CD4-positive, CD25-positive, alpha-beta regulatory T cell (primary cell): ENCODE measurements around the gene CHERP. TPM values are rescaled to one million over a fixed set of nuclear protein-coding genes. Genes with fewer than 3 reads are reported as not detected.
"Not testable (repeated sequence)": the region's sequence is repeated elsewhere in the genome, so short reads cannot be mapped to it uniquely, and the experiment has no call there.

ENCODE experiments used
- ATAC-seq, 2 donors: fragments of 150-1000 bp; cut with Tn5 transposase; one replicate each; pipeline ENCODE4 v1.10.0; 2021; ENCODE audit warnings: low read depth in 2 of 2, moderate number of reproducible peaks in 2 of 2, moderate library complexity in 1 of 2
- DNase-seq, 3 donors: peaks; one replicate each; pipeline versions ENCODE4 v3.0.0 to v3.0.0-alpha.2; 2012 to 2022; ENCODE audit warnings: mixed read lengths in 1 of 3
- H3K27ac ChIP-seq: one replicate; pipeline ENCODE4 v1.7.0; 2013; ENCODE audit warnings: mild to moderate bottlenecking, low read length; ENCODE audit not compliant: insufficient read depth, poor library complexity, severe bottlenecking
- H3K27me3 ChIP-seq: one replicate; pipeline ENCODE4 v1.7.0; 2013; ENCODE audit warnings: low read length; ENCODE audit not compliant: control insufficient read depth, insufficient read depth
- H3K36me3 ChIP-seq: one replicate; pipeline ENCODE4 v1.7.0; 2013; ENCODE audit warnings: mild to moderate bottlenecking, low read length, moderate library complexity; ENCODE audit not compliant: control insufficient read depth, insufficient read depth
- H3K4me1 ChIP-seq: 2 replicates; pipeline ENCODE4 v1.7.0; 2013; ENCODE audit warnings: mild to moderate bottlenecking, low read length; ENCODE audit not compliant: insufficient read depth, control insufficient read depth, poor library complexity, severe bottlenecking
- H3K4me3 ChIP-seq: one replicate; pipeline ENCODE4 v1.7.0; 2013; ENCODE audit warnings: low read depth, mild to moderate bottlenecking, low read length, moderate library complexity
- H3K9me3 ChIP-seq, 2 experiments: 1 replicate in 1 of 2; 2 replicates in 1 of 2; pipeline ENCODE4 v1.7.0; 2013; ENCODE audit warnings: low read length in 2 of 2, mild to moderate bottlenecking in 1 of 2, moderate library complexity in 1 of 2; ENCODE audit not compliant: control insufficient read depth in 2 of 2
- H3K27ac Mint-ChIP-seq, 3 donors: one replicate each; pipeline ENCODE4 v1.8.0; 2020 to 2022; ENCODE audit warnings: mild to moderate bottlenecking in 3 of 3, mixed read lengths in 3 of 3, moderate library complexity in 2 of 3
- H3K27me3 Mint-ChIP-seq: one replicate; pipeline ENCODE4 v1.8.0; 2022; ENCODE audit warnings: mild to moderate bottlenecking, mixed read lengths
- H3K36me3 Mint-ChIP-seq: one replicate; pipeline ENCODE4 v1.8.0; 2020; ENCODE audit warnings: mixed read lengths
- H3K4me1 Mint-ChIP-seq, 4 donors: one replicate each; pipeline ENCODE4 v1.8.0; 2020 to 2022; ENCODE audit warnings: mixed read lengths in 4 of 4, mild to moderate bottlenecking in 1 of 4
- H3K4me3 Mint-ChIP-seq, 4 donors: one replicate each; pipeline ENCODE4 v1.8.0; 2020 to 2022; ENCODE audit warnings: mild to moderate bottlenecking in 4 of 4, mixed read lengths in 4 of 4, moderate library complexity in 3 of 4
- H3K9me3 Mint-ChIP-seq, 7 donors: one replicate each; pipeline ENCODE4 v1.8.0; 2020 to 2022; ENCODE audit warnings: mixed read lengths in 7 of 7, mild to moderate bottlenecking in 3 of 7, moderate library complexity in 2 of 7
- polyA plus RNA-seq, 4 donors: library from polyadenylated mRNA; unstranded; fragments of 300-500 nt; fragmentation: Illumina TruSeq; gene quantifications; one replicate each; pipeline ENCODE4 v1.2.3, GENCODE V29; 2021
- total RNA-seq: library from RNA; stranded (reverse); gene quantifications from one replicate; pipeline ENCODE4 v1.2.3, GENCODE V29; 2022

CHERP gene
- total and polyA plus RNA-seq, 5 donors from 2014 or later = 4.8 to 57.2 (median 9.6) TPM

GRCh38 chr19:16518483-16519229 is 23.6 kb downstream of the CHERP start:
- Mint-ChIP-seq H3K4me1 (no peaks in the 10 kb centered on the region), H3K27ac (no peak overlapping the region), H3K36me3 (peaks cover 11% of the 10 kb centered on the region), H3K27me3 (no peaks in the 10 kb centered on the region), H3K4me3 (no peak overlapping the region), H3K9me3 (no peaks in the 10 kb centered on the region)
- DNase-seq (no peak), ATAC-seq (no peak)
- H3K4me1 ChIP-seq = no peaks in the 10 kb centered on the region
- H3K4me3 ChIP-seq = no peak overlapping the region
- H3K27me3 ChIP-seq = no peaks in the 10 kb centered on the region
- no peak overlapping the region for H3K27ac ChIP-seq
- no peaks in the 10 kb centered on the region for H3K9me3 ChIP-seq
- peaks cover 56% of the 10 kb centered on the region for H3K36me3 ChIP-seq

- Mint-ChIP-seq H3K36me3 (peaks cover 11% of the 10 kb centered on the region), H3K27me3 (no peaks in the 10 kb centered on the region), H3K27ac (no peak overlapping the region), H3K4me1 (no peaks in the 10 kb centered on the region), H3K4me3 (no peak overlapping the region), H3K9me3 (no peaks in the 10 kb centered on the region)
- Histone ChIP-seq H3K27me3 (no peaks in the 10 kb centered on the region), H3K4me3 (no peak overlapping the region), H3K9me3 (no peaks in the 10 kb centered on the region), H3K36me3 (peaks cover 50% of the 10 kb centered on the region), H3K4me1 (no peaks in the 10 kb centered on the region), H3K27ac (no peak overlapping the region)
- ATAC-seq (no peak), DNase-seq (no peak)
Measured at GRCh38 chr19:16518061-16518460, 24.2 kb downstream of the CHERP start.

- ATAC-seq (peak in 1 of 2 donors; percentile 23), DNase-seq (no peak)
- H3K4me1 Mint-ChIP-seq = no peaks in the 10 kb centered on the region
- peaks cover 15% of the 10 kb centered on the region for H3K36me3 Mint-ChIP-seq
- no peak overlapping the region for H3K27ac Mint-ChIP-seq
- Histone ChIP-seq H3K27me3 (no peaks in the 10 kb centered on the region), H3K9me3 (no peaks in the 10 kb centered on the region), H3K36me3 (peaks cover 46% of the 10 kb centered on the region), H3K4me3 (no peak overlapping the region), H3K4me1 (no peaks in the 10 kb centered on the region), H3K27ac (no peak overlapping the region)
- H3K27me3 Mint-ChIP-seq = no peaks in the 10 kb centered on the region
- H3K9me3 Mint-ChIP-seq = no peaks in the 10 kb centered on the region
- no peak overlapping the region for H3K4me3 Mint-ChIP-seq
Measured at GRCh38 chr19:16516923-16517610, 25.2 kb downstream of the CHERP start.

- H3K4me1 Mint-ChIP-seq = no peaks in the 10 kb centered on the region
- Histone ChIP-seq H3K27me3 (no peaks in the 10 kb centered on the region), H3K4me3 (no peak overlapping the region), H3K36me3 (peaks cover 43% of the 10 kb centered on the region), H3K9me3 (no peaks in the 10 kb centered on the region), H3K27ac (no peak overlapping the region), H3K4me1 (no peaks in the 10 kb centered on the region)
- no peak overlapping the region for H3K4me3 Mint-ChIP-seq
- no peaks in the 10 kb centered on the region for H3K9me3 Mint-ChIP-seq
- DNase-seq (no peak), ATAC-seq (no peak)
- peaks cover 17% of the 10 kb centered on the region for H3K36me3 Mint-ChIP-seq
- no peak overlapping the region for H3K27ac Mint-ChIP-seq
- no peaks in the 10 kb centered on the region for H3K27me3 Mint-ChIP-seq
Measured at GRCh38 chr19:16516381-16516780, 25.9 kb downstream of the CHERP start.

- Histone ChIP-seq H3K9me3 (no peaks in the 10 kb centered on the region), H3K4me1 (no peaks in the 10 kb centered on the region), H3K27ac (no peak overlapping the region), H3K27me3 (no peaks in the 10 kb centered on the region), H3K36me3 (peaks cover 25% of the 10 kb centered on the region), H3K4me3 (no peak overlapping the region)
- Mint-ChIP-seq H3K4me3 (no peak overlapping the region), H3K9me3 (no peaks in the 10 kb centered on the region), H3K27ac (no peak overlapping the region), H3K4me1 (no peaks in the 10 kb centered on the region), H3K36me3 (peaks cover 16% of the 10 kb centered on the region), H3K27me3 (no peaks in the 10 kb centered on the region)
- ATAC-seq (no peak), DNase-seq (no peak)
Measured at GRCh38 chr19:16514383-16515019, 27.7 kb downstream of the CHERP start.

GRCh38 chr19:16512611-16513010 is 29.6 kb downstream of the CHERP start:
- not testable (repeated sequence) for H3K4me3 Mint-ChIP-seq

GRCh38 chr19:16509141-16510061 is 32.8 kb downstream of the CHERP start:
- no peak overlapping the region for H3K4me3 ChIP-seq
- DNase-seq = no peak
- H3K9me3 Mint-ChIP-seq = no peaks in the 10 kb centered on the region

More at GRCh38 chr19:16512611-16513010, 29.6 kb downstream of the CHERP start:
- not testable (repeated sequence) for H3K27ac Mint-ChIP-seq, ATAC-seq, H3K27ac ChIP-seq, H3K36me3 Mint-ChIP-seq, DNase-seq, H3K9me3 ChIP-seq, H3K36me3 ChIP-seq, H3K4me1 ChIP-seq, H3K27me3 ChIP-seq, H3K4me3 ChIP-seq, H3K9me3 Mint-ChIP-seq, H3K4me1 Mint-ChIP-seq, H3K27me3 Mint-ChIP-seq

More at GRCh38 chr19:16509141-16510061, 32.8 kb downstream of the CHERP start:
- H3K27me3 Mint-ChIP-seq = no peaks in the 10 kb centered on the region
- no peak overlapping the region for H3K4me3 Mint-ChIP-seq
- peaks cover 10% of the 10 kb centered on the region for H3K36me3 Mint-ChIP-seq
- no peaks in the 10 kb centered on the region for H3K4me1 Mint-ChIP-seq
- Histone ChIP-seq H3K4me1 (no peaks in the 10 kb centered on the region), H3K36me3 (peaks cover 3% of the 10 kb centered on the region), H3K27me3 (no peaks in the 10 kb centered on the region), H3K9me3 (no peaks in the 10 kb centered on the region), H3K27ac (no peak overlapping the region)
- H3K27ac Mint-ChIP-seq = no peak overlapping the region
- ATAC-seq = no peak
